Esophagus squamous epithelium (tissue), 5 donors: ENCODE measurements around the gene SGIP1. TPM values are rescaled to one million over a fixed set of nuclear protein-coding genes. Genes with fewer than 3 reads are reported as not detected.
"Not testable (repeated sequence)": the region's sequence is repeated elsewhere in the genome, so short reads cannot be mapped to it uniquely, and the experiment has no call there.

Experiments used
- DNase-seq: peaks from one replicate; lab custom pipeline; 2025; lab: John Stamatoyannopoulos, UW
- H3K27ac ChIP-seq, 4 donors: fragments of 200-600 bp; sonication (generic); one replicate each; pipeline ENCODE4 v1.5.1; 2016 to 2019; ENCODE audit warnings: mild to moderate bottlenecking in 1 of 4
- H3K27me3 ChIP-seq, 4 donors: fragments of 200-600 bp; sonication (generic); 1 replicate in 3 of 4; 2 replicates in 1 of 4; pipeline versions ENCODE4 v1.5.1 to v1.6.0; 2017 to 2021; ENCODE audit warnings: antibody characterized with exemption in 1 of 4
- H3K36me3 ChIP-seq, 3 donors: fragments of 200-600 bp; sonication (generic); one replicate each; pipeline ENCODE4 v1.5.1; 2016 to 2019
- H3K4me1 ChIP-seq, 3 donors: fragments of 200-600 bp; sonication (generic); one replicate each; pipeline ENCODE4 v1.5.1; 2017 to 2019
- H3K4me3 ChIP-seq, 4 donors: fragments of 200-600 bp; sonication (generic); 1 replicate in 3 of 4; 2 replicates in 1 of 4; pipeline ENCODE4 v1.5.1; 2016 to 2019; ENCODE audit warnings: mild to moderate bottlenecking in 2 of 4, moderate library complexity in 1 of 4
- H3K9me3 ChIP-seq, 3 donors: fragments of 200-600 bp; sonication (generic); one replicate each; pipeline ENCODE4 v1.5.1; 2016 to 2019
- CTCF ChIP-seq, 6 experiments: fragments of 450-650 bp in 4 of 6; fragments of 200-600 bp in 2 of 6; sonication (generic) in 2 of 6; IDR thresholded peaks; one replicate each; pipeline ENCODE4 v1.5.1; 2016 to 2019; ENCODE audit warnings: antibody characterized with exemption in 6 of 6, mild to moderate bottlenecking in 4 of 6, moderate library complexity in 4 of 6
- POLR2A ChIP-seq, 4 donors: fragments of 450-650 bp; IDR thresholded peaks; one replicate each; pipeline ENCODE4 v1.6.1; 2017; ENCODE audit warnings: antibody characterized with exemption in 4 of 4, mild to moderate bottlenecking in 4 of 4, moderate library complexity in 3 of 4
- WGBS, 2 donors: methylation state at CpG; one replicate each; pipeline ENCODE4 v1.1.5; 2018; 5-methylcytosine and 5-hydroxymethylcytosine counted together
- intact Hi-C: fragments of 100-400 bp; cut with DNase I; formaldehyde crosslinking; loops from one replicate; pipeline ENCODE4 v1.15.0; 2022
- small RNA-seq, 4 donors: library from RNA; depleted of rRNA; stranded (forward); fragments of <200 nt; gene quantifications; one replicate each; pipeline ENCODE3, GENCODE V24; 2016
- total RNA-seq, 4 donors: library from RNA; depleted of rRNA; stranded (reverse); fragments of >200 nt; gene quantifications; one replicate each; pipeline ENCODE4 v1.1.0, GENCODE V29; 2016
- donor health status: DM: yes; HTN: yes; CAD: no.

SGIP1 gene
- total RNA-seq, 4 donors from 2014 or later: 0.35 to 5.2 (median 2.3) TPM; not detected in 1

- Histone ChIP-seq H3K36me3 (no peaks in the 10 kb centered on the region), H3K27me3 (no peaks in the 10 kb centered on the region), H3K4me3 (no peak overlapping the region), H3K4me1 (peaks cover 0 to 6% (median 0%) of the 10 kb centered on the region in 3 donors), H3K9me3 (no peaks in the 10 kb centered on the region), H3K27ac (no peak overlapping the region)
- intact Hi-C loops: no loop called here
- TF ChIP-seq POLR2A (IDR thresholded peaks at IDR 0.05) (no peak), CTCF (IDR thresholded peaks at IDR 0.05) (no peak)
- no peak for DNase-seq
- 28 to 39% methylated on average over 6 of the region's 6 CpGs for WGBS, 2 donors
Observed at GRCh38 chr1:66788231-66788939, 254.4 kb downstream of the SGIP1 start.

DNA sequence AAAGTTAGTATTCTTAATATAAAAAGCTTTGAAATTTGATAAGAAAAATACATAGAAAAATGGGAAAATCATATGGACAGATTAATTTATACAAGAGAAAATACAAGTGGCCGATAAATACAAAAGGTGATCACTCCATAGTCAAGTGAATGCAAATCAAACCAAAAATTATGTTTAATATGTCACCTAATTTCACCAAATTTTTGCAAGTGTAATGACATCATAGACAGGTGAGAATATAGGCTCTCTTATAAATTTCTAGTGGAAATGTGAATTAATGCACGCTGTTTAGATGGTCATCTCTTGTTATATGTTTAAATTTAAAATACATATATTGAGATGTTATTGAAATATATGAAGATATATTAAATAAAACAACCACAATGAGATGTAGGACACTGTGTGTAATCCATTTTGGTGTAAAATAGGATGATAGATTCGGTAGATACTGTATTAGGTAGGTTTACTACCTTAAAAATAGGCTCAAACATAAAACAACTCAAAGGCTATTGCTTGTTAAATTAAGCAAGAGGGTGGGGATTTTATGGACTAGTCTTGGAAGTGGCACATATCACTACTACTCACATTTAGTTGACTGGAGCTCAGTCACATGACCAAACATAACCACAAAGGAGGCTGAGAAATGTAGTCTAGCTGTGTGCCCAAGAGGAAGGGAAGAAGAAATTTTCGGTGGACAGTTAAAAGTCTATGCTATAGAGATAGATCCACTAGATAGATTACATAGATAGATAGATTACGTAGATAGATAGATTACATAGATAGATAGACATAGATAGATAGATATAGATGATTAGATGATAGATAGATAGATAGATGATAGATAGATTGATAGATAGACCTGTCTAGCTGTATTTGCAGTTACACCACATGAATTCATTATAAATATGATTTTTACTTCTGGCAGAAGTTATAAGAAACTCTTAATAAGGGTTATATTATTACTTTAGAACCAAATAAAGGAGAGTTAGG lies 258.0 kb downstream of the SGIP1 start:
- TF ChIP-seq POLR2A (IDR thresholded peaks at IDR 0.05) (no peak), CTCF (IDR thresholded peaks at IDR 0.05) (no peak)
- no peaks in the 10 kb centered on the region for H3K27me3 ChIP-seq
- intact Hi-C loops: no loop called here
- H3K4me1 ChIP-seq: peaks cover 0 to 6% (median 0%) of the 10 kb centered on the region in 3 donors
- H3K4me3 ChIP-seq: no peak overlapping the region
- DNase-seq: no peak
- H3K9me3 ChIP-seq: no peaks in the 10 kb centered on the region
- H3K36me3 ChIP-seq: no peaks in the 10 kb centered on the region
- no peak overlapping the region for H3K27ac ChIP-seq
- WGBS, 2 donors: 79 to 83% methylated on average over 5 of the region's 5 CpGs

DNA sequence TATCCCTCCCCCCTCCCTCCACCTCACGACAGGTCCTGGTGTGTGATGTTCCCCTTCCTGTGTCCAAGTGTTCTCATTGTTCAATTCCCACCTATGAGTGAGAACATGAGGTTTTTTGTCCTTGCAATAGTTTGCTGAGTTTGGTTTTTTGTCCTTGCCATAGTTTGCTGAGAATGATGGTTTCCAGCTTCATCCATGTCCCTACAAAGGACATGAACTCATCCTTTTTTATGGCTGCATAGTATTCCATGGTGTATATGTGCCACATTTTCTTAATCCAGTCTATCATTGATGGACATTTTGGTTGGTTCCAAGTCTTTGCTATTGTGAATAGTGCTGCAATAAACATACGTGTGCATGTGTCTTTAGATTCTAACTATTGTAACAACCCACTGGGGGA lies 261.9 kb downstream of the SGIP1 start:
- H3K36me3 ChIP-seq, H3K9me3 ChIP-seq, H3K4me3 ChIP-seq, intact Hi-C loops, DNase-seq, H3K27ac ChIP-seq, H3K4me1 ChIP-seq, H3K27me3 ChIP-seq: not testable (repeated sequence)
- WGBS, 2 donors: 70 to 87% methylated on average over 1 to 2 of the region's 2 CpGs

Small RNA genes lying within 50 kb of the gene (small RNA-seq; reads per million reads assigned to genes)
- 0 to 0.07 (median 0) reads per million in 4 donors for gene MIR3117

Other genes starting within 250 kb of the SGIP1 start
- gene DYNLT5, start 218.3 kb downstream of the SGIP1 start, total RNA-seq: 1 to 10 TPM in 1 of 4 donors, under 1 TPM in 1, not detected in 2; 0.22 to 3.1 TPM